CD8-positive, alpha-beta memory T cell (primary cell): ENCODE measurements around the gene ADPRM. TPM values are rescaled to one million over a fixed set of nuclear protein-coding genes. Genes with fewer than 3 reads are reported as not detected.

ENCODE experiments used
- CTCF ChIA-PET: fragments of 350-600 bp; sonication (Branson Sonifier 250); formaldehyde crosslinking; loops from one replicate; lab custom pipeline; 2021; ENCODE audit warnings: antibody characterized with exemption; lab: Charles Lee
- POLR2A ChIA-PET: fragments of 350-600 bp; sonication (Branson Sonifier 250); formaldehyde crosslinking; loops from one replicate; lab custom pipeline; 2021; ENCODE audit warnings: antibody characterized with exemption; lab: Charles Lee
- DNase-seq, 5 donors: peaks; one replicate each; pipeline versions ENCODE4 v3.0.0 to v3.0.0-alpha.2; 2020 to 2022; ENCODE audit warnings: mixed read lengths in 1 of 5
- H3K27ac ChIP-seq: one replicate; pipeline ENCODE4 v1.7.0; 2013; ENCODE audit warnings: low read depth, mild to moderate bottlenecking, low read length, moderate library complexity
- H3K27me3 ChIP-seq: 2 replicates; pipeline ENCODE4 v1.7.0; 2013; ENCODE audit warnings: low read length, mild to moderate bottlenecking; ENCODE audit not compliant: insufficient read depth, poor library complexity, severe bottlenecking
- H3K36me3 ChIP-seq: 2 replicates; pipeline ENCODE4 v1.7.0; 2013; ENCODE audit warnings: mild to moderate bottlenecking, low read length, moderate library complexity; ENCODE audit not compliant: insufficient read depth
- H3K4me1 ChIP-seq: 2 replicates; pipeline ENCODE4 v1.7.0; 2013; ENCODE audit warnings: mild to moderate bottlenecking, low read length, moderate library complexity; ENCODE audit not compliant: insufficient read depth
- H3K4me3 ChIP-seq: 2 replicates; pipeline ENCODE4 v1.7.0; 2013; ENCODE audit warnings: mild to moderate bottlenecking, low read length
- H3K9me3 ChIP-seq: 2 replicates; pipeline ENCODE4 v1.7.0; 2013; ENCODE audit warnings: mild to moderate bottlenecking, low read length
- H3K27ac Mint-ChIP-seq, 8 donors: one replicate each; pipeline ENCODE4 v1.8.0; 2020 to 2021; ENCODE audit warnings: mixed read lengths in 8 of 8, mild to moderate bottlenecking in 6 of 8, inconsistent platforms in 3 of 8, moderate library complexity in 3 of 8
- H3K27me3 Mint-ChIP-seq, 2 donors: one replicate each; pipeline ENCODE4 v1.8.0; 2020 to 2021; ENCODE audit warnings: mixed read lengths in 2 of 2, mild to moderate bottlenecking in 1 of 2, moderate library complexity in 1 of 2
- H3K36me3 Mint-ChIP-seq, 3 donors: one replicate each; pipeline ENCODE4 v1.8.0; 2020 to 2021; ENCODE audit warnings: mixed read lengths in 3 of 3, inconsistent platforms in 1 of 3, mild to moderate bottlenecking in 1 of 3
- H3K4me1 Mint-ChIP-seq, 3 donors: one replicate each; pipeline ENCODE4 v1.8.0; 2020 to 2021; ENCODE audit warnings: mixed read lengths in 3 of 3, inconsistent platforms in 1 of 3, mild to moderate bottlenecking in 1 of 3
- H3K4me3 Mint-ChIP-seq, 7 donors: one replicate each; pipeline ENCODE4 v1.8.0; 2020 to 2021; ENCODE audit warnings: mixed read lengths in 7 of 7, mild to moderate bottlenecking in 6 of 7, moderate library complexity in 4 of 7, inconsistent platforms in 2 of 7
- H3K9me3 Mint-ChIP-seq, 5 donors: one replicate each; pipeline ENCODE4 v1.8.0; 2020 to 2022; ENCODE audit warnings: mixed read lengths in 5 of 5, mild to moderate bottlenecking in 3 of 5, moderate library complexity in 2 of 5, inconsistent platforms in 1 of 5
- polyA plus RNA-seq: library from polyadenylated mRNA; unstranded; fragments of 300-500 nt; fragmentation: Illumina TruSeq; gene quantifications from one replicate; pipeline ENCODE4 v1.2.3, GENCODE V29; 2021
- total RNA-seq, 2 experiments: library from RNA; stranded (reverse); gene quantifications; one replicate each; pipeline ENCODE4 v1.2.3, GENCODE V29; 2021

The ADPRM gene
- total and polyA plus RNA-seq, 3 experiments from 2014 or later = 9.8 to 27.3 (median 10.0) TPM

DNA sequence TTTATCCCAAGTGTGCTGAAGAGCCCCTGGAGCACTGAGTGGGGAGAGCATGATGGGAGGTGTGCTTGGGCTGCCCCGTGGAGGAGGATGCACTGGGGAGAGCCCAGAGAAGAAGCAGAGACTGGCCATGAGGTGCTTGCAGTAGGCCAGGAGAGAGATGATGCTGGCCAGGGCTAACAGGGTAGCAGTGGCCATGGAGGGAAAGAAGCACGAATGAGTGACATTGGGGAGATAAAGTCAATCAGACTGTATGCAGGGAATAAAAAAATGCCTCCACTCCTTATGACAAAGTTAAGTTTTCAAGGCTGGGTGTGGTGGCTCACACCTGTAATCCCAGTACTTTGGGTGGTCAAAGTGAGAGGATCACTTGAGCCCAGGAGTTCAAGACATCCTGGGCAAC lies 37.9 kb downstream of the ADPRM start:
- Mint-ChIP-seq H3K4me3 (no peak overlapping the region), H3K27me3 (peaks cover 11 to 42% of the 10 kb centered on the region in 2 donors), H3K36me3 (no peaks in the 10 kb centered on the region), H3K9me3 (no peaks in the 10 kb centered on the region), H3K4me1 (peaks cover 6 to 14% (median 13%) of the 10 kb centered on the region in 3 donors), H3K27ac (peak overlapping the region in 1 of 8 donors; percentile 48)
- Histone ChIP-seq H3K27ac (no peak overlapping the region), H3K9me3 (no peaks in the 10 kb centered on the region), H3K4me3 (no peak overlapping the region), H3K27me3 (no peaks in the 10 kb centered on the region), H3K36me3 (no peaks in the 10 kb centered on the region), H3K4me1 (peaks cover 11% of the 10 kb centered on the region)
- DNase-seq = no peak
- CTCF ChIA-PET = interaction anchor here (1.1 kb wide), 1 partner anchor 12 kb away, joined by 3 read pairs; no protein-coding TSS in a partner anchor
- POLR2A ChIA-PET = no interaction called here

DNA sequence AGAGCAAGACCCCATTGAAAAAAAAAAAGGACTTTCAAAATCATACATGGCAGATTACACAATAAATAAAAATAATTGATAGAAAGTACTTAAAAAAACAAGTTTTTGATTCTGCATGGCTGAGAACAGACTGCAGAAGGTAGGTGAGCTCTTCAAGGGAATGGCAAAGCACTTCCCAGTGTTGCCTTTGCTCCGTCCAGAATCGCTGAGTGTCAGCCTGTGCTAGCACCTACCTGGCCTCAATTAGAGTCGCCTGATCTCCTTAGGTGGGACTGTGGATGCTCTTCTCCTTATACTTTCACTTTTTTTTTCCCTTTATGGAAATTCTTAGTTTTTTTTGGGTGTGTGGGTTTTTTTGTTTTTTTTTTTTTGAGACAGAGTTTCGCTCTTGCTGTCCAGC lies 38.4 kb downstream of the ADPRM start:
- Mint-ChIP-seq H3K27ac (peak overlapping the region in 1 of 8 donors; percentile 33), H3K4me1 (peaks cover 5 to 9% (median 8%) of the 10 kb centered on the region in 3 donors), H3K4me3 (no peak overlapping the region), H3K27me3 (peaks cover 13 to 42% of the 10 kb centered on the region in 2 donors), H3K9me3 (no peaks in the 10 kb centered on the region), H3K36me3 (no peaks in the 10 kb centered on the region)
- POLR2A ChIA-PET = no interaction called here
- Histone ChIP-seq H3K36me3 (no peaks in the 10 kb centered on the region), H3K27me3 (no peaks in the 10 kb centered on the region), H3K9me3 (no peaks in the 10 kb centered on the region), H3K4me1 (peaks cover 7% of the 10 kb centered on the region), H3K4me3 (no peak overlapping the region), H3K27ac (no peak overlapping the region)
- CTCF ChIA-PET = interaction anchor here (1.1 kb wide), 2 partner anchors 11 to 89 kb away, joined by 3 read pairs; no protein-coding TSS in a partner anchor
- DNase-seq = no peak

DNA sequence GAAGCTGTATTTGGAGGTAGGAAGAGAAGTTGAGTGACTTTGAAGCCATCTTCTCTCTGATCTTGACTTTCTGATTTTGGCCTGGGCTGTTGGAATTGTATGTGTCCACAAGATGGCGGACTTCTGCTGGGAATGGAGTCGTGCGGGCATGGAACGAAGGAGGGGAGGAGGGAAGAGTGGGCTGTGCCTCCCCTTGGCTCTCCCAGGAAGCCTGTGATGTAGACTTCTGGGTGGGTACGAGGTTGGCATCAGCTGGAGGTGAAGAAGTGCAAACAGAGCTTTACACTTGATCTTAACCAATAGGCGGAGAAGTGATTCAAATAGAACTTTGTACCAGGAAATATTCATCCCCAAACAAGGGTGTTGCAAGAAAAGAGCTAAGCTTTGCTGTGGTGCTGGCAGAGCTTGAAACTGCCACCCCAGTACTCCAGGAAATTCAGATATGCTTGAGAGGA lies 39.8 kb downstream of the ADPRM start:
- no peak overlapping the region for H3K4me3 ChIP-seq
- Mint-ChIP-seq H3K27ac (peak overlapping the region in 1 of 8 donors; percentile 48), H3K27me3 (peaks cover 13 to 35% of the 10 kb centered on the region in 2 donors), H3K36me3 (no peaks in the 10 kb centered on the region), H3K4me3 (peak overlapping the region in 4 of 7 donors; percentile 14 to 46 (median 28)), H3K9me3 (no peaks in the 10 kb centered on the region), H3K4me1 (peaks cover 3 to 5% (median 5%) of the 10 kb centered on the region in 3 donors)
- H3K27me3 ChIP-seq = no peaks in the 10 kb centered on the region
- peak in 1 of 5 donors; percentile 46 for DNase-seq
- H3K27ac ChIP-seq = no peak overlapping the region
- peaks cover 7% of the 10 kb centered on the region for H3K4me1 ChIP-seq
- H3K36me3 ChIP-seq = no peaks in the 10 kb centered on the region
- CTCF ChIA-PET = interaction anchor here (0.7 to 1.9 kb wide), 5 partner anchors 11 to 107 kb away, joined by 3 to 9 read pairs (median 5); no protein-coding TSS in a partner anchor
- no peaks in the 10 kb centered on the region for H3K9me3 ChIP-seq
- POLR2A ChIA-PET = interaction anchor here (0.5 kb wide), 1 partner anchor 14 kb away, joined by 3 read pairs; no protein-coding TSS in a partner anchor

DNA sequence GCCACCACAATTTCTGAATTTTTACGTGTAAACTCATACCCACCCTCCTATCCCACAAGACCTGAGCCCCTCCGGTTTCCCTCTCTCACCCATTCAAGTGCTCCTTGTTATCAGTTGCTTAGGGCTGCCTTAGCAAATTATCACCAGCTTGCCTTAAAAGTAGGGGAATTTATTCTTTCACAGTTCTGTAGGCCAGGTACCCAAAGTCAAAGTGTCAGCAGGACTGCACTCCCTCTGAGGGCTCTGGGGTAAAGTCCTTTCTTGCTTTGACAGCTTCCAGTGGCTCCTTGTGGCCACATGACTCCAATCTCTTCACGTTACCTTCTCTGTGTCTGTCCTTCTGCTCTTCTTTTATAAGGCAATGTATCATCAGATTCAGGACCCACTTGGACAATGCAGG lies 40.3 kb downstream of the ADPRM start:
- Mint-ChIP-seq H3K36me3 (no peaks in the 10 kb centered on the region), H3K9me3 (no peaks in the 10 kb centered on the region), H3K27ac (peak overlapping the region in 2 of 8 donors; percentile 43 to 72), H3K4me1 (peaks cover 3 to 5% (median 5%) of the 10 kb centered on the region in 3 donors), H3K27me3 (peaks cover 13 to 32% of the 10 kb centered on the region in 2 donors), H3K4me3 (no peak overlapping the region)
- DNase-seq = no peak
- Histone ChIP-seq H3K4me3 (no peak overlapping the region), H3K36me3 (no peaks in the 10 kb centered on the region), H3K27me3 (no peaks in the 10 kb centered on the region), H3K4me1 (peaks cover 7% of the 10 kb centered on the region), H3K9me3 (no peaks in the 10 kb centered on the region), H3K27ac (no peak overlapping the region)
- ChIA-PET CTCF (interaction anchor here (0.7 to 1.9 kb wide), 4 partner anchors 10 to 107 kb away, joined by 4 to 9 read pairs (median 6); no protein-coding TSS in a partner anchor), POLR2A (no interaction called here)

DNA sequence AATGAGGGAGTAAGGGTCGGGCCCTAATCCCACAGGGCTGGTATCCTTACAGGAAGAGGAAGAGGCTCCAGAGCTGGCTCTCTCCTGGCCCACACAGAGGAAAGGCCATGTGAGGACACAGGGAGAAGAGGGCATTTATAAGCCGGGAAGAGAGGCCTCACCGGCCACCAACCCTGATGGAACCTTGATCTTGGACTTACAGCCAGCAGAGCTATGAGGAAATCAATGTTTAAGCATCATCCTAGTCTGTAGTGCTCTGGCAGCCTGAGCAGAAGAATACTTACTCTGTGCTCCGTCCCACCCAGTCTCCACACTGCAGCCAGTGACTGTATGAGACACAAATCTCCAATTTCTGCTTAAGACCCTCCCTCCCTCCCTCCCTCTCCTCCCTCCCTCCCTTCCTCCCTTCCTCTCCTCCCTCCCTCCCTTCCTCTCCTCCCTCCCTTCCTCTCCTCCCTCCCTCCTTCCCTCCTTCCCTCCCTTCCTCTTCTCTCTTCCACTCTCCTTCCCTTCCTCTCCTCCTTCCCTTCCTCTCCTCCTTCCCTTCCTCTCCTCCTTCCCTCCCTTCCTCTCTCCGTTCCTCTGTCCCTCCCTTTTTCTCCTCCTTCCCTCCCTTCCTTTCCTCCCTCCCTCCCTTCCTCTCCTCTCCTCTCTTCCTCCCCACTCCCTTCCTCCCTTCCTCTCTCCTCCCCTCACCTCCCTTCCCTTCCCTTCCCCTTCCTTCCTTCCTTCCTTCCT lies 41.3 kb downstream of the ADPRM start:
- Histone ChIP-seq H3K27me3 (no peaks in the 10 kb centered on the region), H3K27ac (no peak overlapping the region), H3K4me3 (no peak overlapping the region), H3K4me1 (peaks cover 7% of the 10 kb centered on the region), H3K9me3 (no peaks in the 10 kb centered on the region), H3K36me3 (no peaks in the 10 kb centered on the region)
- no peak for DNase-seq
- no peak overlapping the region for H3K4me3 Mint-ChIP-seq
- no peaks in the 10 kb centered on the region for H3K36me3 Mint-ChIP-seq
- H3K27ac Mint-ChIP-seq = no peak overlapping the region
- H3K4me1 Mint-ChIP-seq = peaks cover 3 to 9% (median 5%) of the 10 kb centered on the region in 3 donors
- no peaks in the 10 kb centered on the region for H3K9me3 Mint-ChIP-seq
- ChIA-PET CTCF (interaction anchor here (1.5 kb wide), 1 partner anchor 16 kb away, joined by 3 read pairs; no protein-coding TSS in a partner anchor), POLR2A (no interaction called here)
- peaks cover 13 to 28% of the 10 kb centered on the region in 2 donors for H3K27me3 Mint-ChIP-seq

DNA sequence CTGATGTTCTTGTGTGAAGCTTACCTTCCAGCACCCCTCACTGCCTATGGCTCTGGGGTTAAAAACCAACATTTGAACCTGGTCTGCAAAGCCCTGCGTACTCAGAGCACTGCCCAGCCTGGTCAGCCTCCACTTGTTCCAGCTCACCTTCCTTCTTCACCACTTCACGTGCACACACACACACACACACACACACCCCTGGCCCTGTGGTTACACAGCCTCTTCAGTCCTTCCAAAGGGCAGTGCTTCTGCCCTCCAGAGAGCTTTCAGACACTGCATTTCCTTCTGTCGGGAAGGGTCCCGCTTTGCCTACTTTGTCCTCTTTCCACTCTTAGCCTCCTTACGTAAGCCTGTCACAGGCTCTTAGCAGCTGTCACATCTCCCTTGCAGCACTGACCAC lies 42.0 kb downstream of the ADPRM start:
- Histone ChIP-seq H3K27ac (no peak overlapping the region), H3K4me3 (no peak overlapping the region), H3K4me1 (peaks cover 11% of the 10 kb centered on the region), H3K36me3 (no peaks in the 10 kb centered on the region), H3K27me3 (no peaks in the 10 kb centered on the region), H3K9me3 (no peaks in the 10 kb centered on the region)
- H3K9me3 Mint-ChIP-seq = no peaks in the 10 kb centered on the region
- no peak overlapping the region for H3K4me3 Mint-ChIP-seq
- peaks cover 12 to 25% of the 10 kb centered on the region in 2 donors for H3K27me3 Mint-ChIP-seq
- H3K36me3 Mint-ChIP-seq = no peaks in the 10 kb centered on the region
- peaks cover 4 to 10% (median 8%) of the 10 kb centered on the region in 3 donors for H3K4me1 Mint-ChIP-seq
- DNase-seq = no peak
- CTCF ChIA-PET = interaction anchor here (1.5 kb wide), 1 partner anchor 15 kb away, joined by 3 read pairs; no protein-coding TSS in a partner anchor
- no peak overlapping the region for H3K27ac Mint-ChIP-seq
- POLR2A ChIA-PET = no interaction called here

- H3K36me3 ChIP-seq = no peaks in the 10 kb centered on the region
- peaks cover 21% of the 10 kb centered on the region for H3K4me1 ChIP-seq
- no peak overlapping the region for H3K4me3 Mint-ChIP-seq
- H3K4me3 ChIP-seq = no peak overlapping the region
- H3K9me3 ChIP-seq = no peaks in the 10 kb centered on the region
- ChIA-PET POLR2A (no interaction called here), CTCF (no interaction called here)
- no peaks in the 10 kb centered on the region for H3K9me3 Mint-ChIP-seq
- no peaks in the 10 kb centered on the region for H3K27me3 ChIP-seq
- peaks cover 13 to 19% of the 10 kb centered on the region in 2 donors for H3K27me3 Mint-ChIP-seq
- H3K27ac ChIP-seq = no peak overlapping the region
- no peak for DNase-seq
- no peaks in the 10 kb centered on the region for H3K36me3 Mint-ChIP-seq
- H3K4me1 Mint-ChIP-seq = peaks cover 8 to 15% (median 13%) of the 10 kb centered on the region in 3 donors
- H3K27ac Mint-ChIP-seq = no peak overlapping the region
These were observed 44.2 kb downstream of the ADPRM start for GRCh38 chr17:10741416-10742135.
